Naive thymus-derived CD4-positive, alpha-beta T cell (primary cell): ENCODE data around the gene FCER1G. TPM values are rescaled to one million over a fixed set of nuclear protein-coding genes. Genes with fewer than 3 reads are reported as not detected.

ENCODE experiments used
- ATAC-seq: fragments of 150-1000 bp; cut with Tn5 transposase; 2 replicates; pipeline ENCODE4 v1.10.0; 2021; ENCODE audit warnings: mild to moderate bottlenecking, moderate library complexity
- CTCF ChIA-PET: fragments of 350-600 bp; sonication (Branson Sonifier 250); formaldehyde crosslinking; loops from one replicate; lab custom pipeline; 2021; ENCODE audit warnings: antibody characterized with exemption; lab: Charles Lee
- POLR2A ChIA-PET: fragments of 350-600 bp; sonication (Branson Sonifier 250); formaldehyde crosslinking; loops from one replicate; lab custom pipeline; 2021; ENCODE audit warnings: antibody characterized with exemption, inconsistent platforms; lab: Charles Lee
- DNase-seq, 9 donors: peaks; one replicate each; pipeline versions ENCODE4 v3.0.0 to v3.0.0-alpha.2; 2020 to 2022; ENCODE audit warnings: mixed read lengths in 1 of 9
- H3K27ac ChIP-seq: one replicate; pipeline ENCODE4 v1.7.0; 2013; ENCODE audit warnings: mild to moderate bottlenecking, low read depth, low read length, moderate library complexity
- H3K27me3 ChIP-seq, 2 donors: one replicate each; pipeline ENCODE4 v1.7.0; 2013; ENCODE audit warnings: low read length in 2 of 2, mild to moderate bottlenecking in 2 of 2, moderate library complexity in 2 of 2; ENCODE audit not compliant: control insufficient read depth in 2 of 2, insufficient read depth in 2 of 2
- H3K36me3 ChIP-seq, 3 experiments: 1 replicate in 2 of 3; 2 replicates in 1 of 3; pipeline ENCODE4 v1.7.0; 2013; ENCODE audit warnings: low read length in 3 of 3, mild to moderate bottlenecking in 3 of 3, moderate library complexity in 1 of 3; ENCODE audit not compliant: insufficient read depth in 3 of 3, control insufficient read depth in 2 of 3
- H3K4me1 ChIP-seq, 2 donors: one replicate each; pipeline ENCODE4 v1.7.0; 2013; ENCODE audit warnings: low read length in 2 of 2, mild to moderate bottlenecking in 2 of 2, moderate library complexity in 1 of 2; ENCODE audit not compliant: control insufficient read depth in 2 of 2, insufficient read depth in 2 of 2
- H3K4me3 ChIP-seq: 2 replicates; pipeline ENCODE4 v1.7.0; 2013; ENCODE audit warnings: mild to moderate bottlenecking, low read length
- H3K9me3 ChIP-seq, 3 experiments: 1 replicate in 2 of 3; 2 replicates in 1 of 3; pipeline ENCODE4 v1.7.0; 2013; ENCODE audit warnings: low read length in 3 of 3; ENCODE audit not compliant: control insufficient read depth in 2 of 3
- H3K27ac Mint-ChIP-seq, 9 donors: one replicate each; pipeline ENCODE4 v1.8.0; 2020 to 2022; ENCODE audit warnings: mixed read lengths in 9 of 9, mild to moderate bottlenecking in 8 of 9, moderate library complexity in 5 of 9, inconsistent platforms in 2 of 9
- H3K27me3 Mint-ChIP-seq, 5 donors: one replicate each; pipeline ENCODE4 v1.8.0; 2021 to 2022; ENCODE audit warnings: mixed read lengths in 5 of 5, mild to moderate bottlenecking in 1 of 5
- H3K36me3 Mint-ChIP-seq, 5 donors: one replicate each; pipeline ENCODE4 v1.8.0; 2020 to 2022; ENCODE audit warnings: mixed read lengths in 5 of 5, mild to moderate bottlenecking in 3 of 5, inconsistent platforms in 1 of 5
- H3K4me1 Mint-ChIP-seq, 7 donors: one replicate each; pipeline ENCODE4 v1.8.0; 2020 to 2022; ENCODE audit warnings: mixed read lengths in 7 of 7, mild to moderate bottlenecking in 3 of 7, inconsistent platforms in 1 of 7
- H3K4me3 Mint-ChIP-seq, 10 donors: one replicate each; pipeline ENCODE4 v1.8.0; 2020 to 2022; ENCODE audit warnings: mild to moderate bottlenecking in 10 of 10, mixed read lengths in 10 of 10, moderate library complexity in 6 of 10, inconsistent platforms in 2 of 10
- H3K9me3 Mint-ChIP-seq, 11 donors: one replicate each; pipeline ENCODE4 v1.8.0; 2020 to 2022; ENCODE audit warnings: mixed read lengths in 11 of 11, mild to moderate bottlenecking in 4 of 11, inconsistent platforms in 1 of 11, moderate library complexity in 1 of 11
- intact Hi-C, 2 donors: fragments of 100-400 bp; cut with micrococcal nuclease; formaldehyde crosslinking; loops; one replicate each; pipeline ENCODE4 v1.15.1; 2023
- polyA plus RNA-seq, 2 donors: library from polyadenylated mRNA; unstranded; fragments of 300-500 nt; fragmentation: Illumina TruSeq; gene quantifications; one replicate each; pipeline ENCODE4 v1.2.3, GENCODE V29; 2021
- total RNA-seq, 6 experiments: library from RNA in 5 of 6; stranded (reverse) in 5 of 6; gene quantifications; 1 replicate in 5 of 6; 2 replicates in 1 of 6; pipeline ENCODE4 v1.2.3 and lab custom pipeline; 2021 to 2026

FCER1G gene
- total and polyA plus RNA-seq, 7 experiments from 2014 or later: 2.6 to 171 (median 13.9) TPM

- H3K27me3 Mint-ChIP-seq: no peaks in the 10 kb centered on the region
- ChIA-PET POLR2A (interaction anchor here (0.5 to 29.1 kb wide), 10 partner anchors 9 to 93 kb away, joined by 3 to 508 read pairs (median 3); partner anchors contain the start of genes APOA2, FCER1G, TOMM40L and UFC1), CTCF (interaction anchor here (0.9 to 1.4 kb wide), 6 partner anchors 10 to 33 kb away, joined by 3 to 5 read pairs (median 4); partner anchors contain the start of genes PPOX and TOMM40L)
- Histone ChIP-seq H3K4me1 (peaks cover 51 to 54% of the 10 kb centered on the region in 2 donors), H3K27ac (peak within 1 kb of the TSS; percentile 97), H3K27me3 (no peaks in the 10 kb centered on the region), H3K4me3 (peak within 1 kb of the TSS; percentile 27), H3K9me3 (no peaks in the 10 kb centered on the region), H3K36me3 (peaks cover 0 to 7% (median 0%) of the 10 kb centered on the region in 3 experiments)
- ATAC-seq: no peak
- peaks cover 38 to 78% (median 62%) of the 10 kb centered on the region in 7 donors for H3K4me1 Mint-ChIP-seq
- intact Hi-C loops: no loop called here
- peak within 1 kb of the TSS; percentile 88 to 99 (median 98) for H3K27ac Mint-ChIP-seq
- peaks cover 0 to 2% (median 0%) of the 10 kb centered on the region in 11 donors for H3K9me3 Mint-ChIP-seq
- peaks cover under 1 to 6% (median 2%) of the 10 kb centered on the region in 5 donors for H3K36me3 Mint-ChIP-seq
- no peak for DNase-seq
- H3K4me3 Mint-ChIP-seq: peak within 1 kb of the TSS in 9 of 10 donors; percentile 16 to 97 (median 58)
These were observed 16.1 kb upstream of the FCER1G start, which contains the start of gene ADAMTS4 for GRCh38 chr1:161198897-161199431. Gene ADAMTS4, minus strand, starts transcription at chr1:161199054. Its CDS starts 427 bp downstream, at chr1:161198627.

- peak overlapping the region; percentile 97 for H3K27ac ChIP-seq
- peak overlapping the region; percentile 27 for H3K4me3 ChIP-seq
- Mint-ChIP-seq H3K27ac (peak overlapping the region; percentile 88 to 99 (median 98)), H3K4me3 (peak overlapping the region in 9 of 10 donors; percentile 58 to 97 (median 90)), H3K36me3 (peaks cover 7 to 12% (median 9%) of the 10 kb centered on the region in 5 donors), H3K9me3 (peaks cover 0 to 2% (median 0%) of the 10 kb centered on the region in 11 donors), H3K4me1 (peaks cover 43 to 83% (median 65%) of the 10 kb centered on the region in 7 donors), H3K27me3 (no peaks in the 10 kb centered on the region)
- peaks cover 0 to 12% (median 0%) of the 10 kb centered on the region in 3 experiments for H3K36me3 ChIP-seq
- DNase-seq (no peak), ATAC-seq (no peak)
- H3K4me1 ChIP-seq: peaks cover 50 to 56% of the 10 kb centered on the region in 2 donors
- no peaks in the 10 kb centered on the region for H3K27me3 ChIP-seq
- ChIA-PET CTCF (interaction anchor here (0.9 to 1.4 kb wide), 3 partner anchors 11 to 34 kb away, joined by 3 to 5 read pairs (median 3); partner anchors contain the start of genes PPOX and TOMM40L), POLR2A (interaction anchor here (1.1 to 29.1 kb wide), 6 partner anchors 10 to 45 kb away, joined by 3 to 508 read pairs (median 66); partner anchors contain the start of genes APOA2, FCER1G, TOMM40L and UFC1)
- intact Hi-C loops: no loop called here
- H3K9me3 ChIP-seq: no peaks in the 10 kb centered on the region
These were observed 15.5 kb upstream of the FCER1G start for GRCh38 chr1:161199506-161200139.

DNA sequence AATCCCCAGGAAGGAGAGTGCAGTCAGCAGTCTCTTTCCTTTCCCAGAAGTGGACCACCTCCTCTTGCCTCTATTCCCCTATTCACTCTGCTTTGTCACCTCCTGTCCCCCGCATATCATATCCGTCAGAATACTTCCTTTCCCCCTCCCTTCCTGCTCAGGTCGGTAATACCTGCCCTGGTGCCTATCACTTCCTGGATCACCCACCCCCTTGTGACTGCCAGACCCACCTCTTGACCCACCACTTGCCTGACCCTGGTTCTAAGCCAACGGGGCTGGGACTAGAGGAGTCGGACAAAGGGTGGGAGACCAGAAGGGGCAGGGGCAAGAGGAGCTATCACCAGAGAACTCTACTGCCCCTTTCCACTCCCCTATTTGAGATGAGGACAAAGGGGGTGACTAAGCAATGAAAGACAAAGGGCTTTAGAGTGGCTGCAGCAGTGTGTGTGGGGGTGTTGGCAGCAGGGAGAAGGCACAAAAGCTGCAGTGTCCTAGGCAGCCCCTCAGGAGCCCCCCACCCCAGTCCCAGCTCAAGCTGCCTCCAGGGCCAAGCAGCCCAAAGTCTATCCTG, 14.6 kb upstream of the FCER1G start:
- Mint-ChIP-seq H3K4me1 (peaks cover 37 to 80% (median 63%) of the 10 kb centered on the region in 7 donors), H3K9me3 (peaks cover 0 to 2% (median 0%) of the 10 kb centered on the region in 11 donors), H3K27ac (peak overlapping the region; percentile 96 to 99 (median 98)), H3K36me3 (peaks cover 7 to 16% (median 12%) of the 10 kb centered on the region in 5 donors), H3K4me3 (peak overlapping the region; percentile 53 to 97 (median 90)), H3K27me3 (no peaks in the 10 kb centered on the region)
- ATAC-seq (no peak), DNase-seq (peak in 1 of 9 donors; percentile 25)
- Histone ChIP-seq H3K27ac (peak overlapping the region; percentile 97), H3K36me3 (peaks cover 0 to 19% (median 0%) of the 10 kb centered on the region in 3 experiments), H3K4me1 (peaks cover 42 to 52% of the 10 kb centered on the region in 2 donors), H3K4me3 (peak overlapping the region; percentile 27), H3K9me3 (no peaks in the 10 kb centered on the region), H3K27me3 (no peaks in the 10 kb centered on the region)
- ChIA-PET POLR2A (interaction anchor here (1.2 to 29.1 kb wide), 10 partner anchors 10 to 189 kb away, joined by 3 to 508 read pairs (median 36); partner anchors contain the start of genes APOA2, ARHGAP30, B4GALT3 and FCER1G), CTCF (interaction anchor here (0.8 to 3.0 kb wide), 5 partner anchors 8 to 106 kb away, joined by 3 to 34 read pairs (median 4); partner anchors contain the start of gene PPOX)
- intact Hi-C loops: no loop called here

DNA sequence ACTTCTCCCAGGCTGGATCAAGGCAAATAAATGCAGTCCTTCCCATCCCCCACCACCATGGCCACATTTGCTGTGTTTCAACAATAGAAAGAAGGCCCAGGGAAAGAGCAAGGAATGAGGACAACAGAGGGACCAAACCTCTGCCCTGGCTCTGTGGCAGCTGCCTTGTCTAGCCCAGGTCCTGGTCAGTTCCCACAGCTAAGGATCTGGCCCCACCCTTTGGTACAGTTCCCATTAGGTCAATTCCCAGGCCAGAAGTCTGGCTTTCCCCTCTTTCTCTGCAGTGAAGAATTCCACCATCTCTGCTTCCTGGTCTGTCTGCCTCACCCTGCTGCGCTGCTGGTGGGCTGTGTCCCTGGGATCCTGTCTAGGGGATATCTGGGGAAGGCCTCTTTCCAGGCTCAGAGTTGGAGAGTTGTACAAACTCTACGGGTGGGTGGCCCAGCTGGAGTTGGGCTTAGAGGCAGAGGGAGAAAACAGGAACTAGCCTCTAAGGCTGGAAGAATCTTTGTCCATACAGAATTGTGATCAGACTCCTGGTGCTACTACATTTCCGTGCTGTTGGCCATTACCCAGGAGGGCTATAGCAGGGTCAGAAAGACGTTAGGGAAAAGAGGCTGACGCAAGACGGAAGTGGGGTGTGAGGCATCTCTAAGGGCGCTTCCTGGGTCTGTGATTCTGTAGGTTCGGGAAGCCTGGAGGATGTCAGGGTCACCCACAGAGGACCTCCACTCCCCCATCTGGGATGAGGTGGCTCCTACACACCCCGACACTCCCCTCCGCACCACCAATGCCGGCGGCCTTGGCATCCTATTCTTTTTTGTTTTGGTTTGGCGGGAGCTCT, 13.9 kb upstream of the FCER1G start:
- peaks cover 0 to 2% (median 0%) of the 10 kb centered on the region in 11 donors for H3K9me3 Mint-ChIP-seq
- CTCF ChIA-PET: interaction anchor here (0.6 to 6.1 kb wide), 16 partner anchors 9 to 181 kb away, joined by 3 to 66 read pairs (median 4); partner anchors contain the start of genes B4GALT3, PPOX and TOMM40L
- ATAC-seq: no peak

DNA sequence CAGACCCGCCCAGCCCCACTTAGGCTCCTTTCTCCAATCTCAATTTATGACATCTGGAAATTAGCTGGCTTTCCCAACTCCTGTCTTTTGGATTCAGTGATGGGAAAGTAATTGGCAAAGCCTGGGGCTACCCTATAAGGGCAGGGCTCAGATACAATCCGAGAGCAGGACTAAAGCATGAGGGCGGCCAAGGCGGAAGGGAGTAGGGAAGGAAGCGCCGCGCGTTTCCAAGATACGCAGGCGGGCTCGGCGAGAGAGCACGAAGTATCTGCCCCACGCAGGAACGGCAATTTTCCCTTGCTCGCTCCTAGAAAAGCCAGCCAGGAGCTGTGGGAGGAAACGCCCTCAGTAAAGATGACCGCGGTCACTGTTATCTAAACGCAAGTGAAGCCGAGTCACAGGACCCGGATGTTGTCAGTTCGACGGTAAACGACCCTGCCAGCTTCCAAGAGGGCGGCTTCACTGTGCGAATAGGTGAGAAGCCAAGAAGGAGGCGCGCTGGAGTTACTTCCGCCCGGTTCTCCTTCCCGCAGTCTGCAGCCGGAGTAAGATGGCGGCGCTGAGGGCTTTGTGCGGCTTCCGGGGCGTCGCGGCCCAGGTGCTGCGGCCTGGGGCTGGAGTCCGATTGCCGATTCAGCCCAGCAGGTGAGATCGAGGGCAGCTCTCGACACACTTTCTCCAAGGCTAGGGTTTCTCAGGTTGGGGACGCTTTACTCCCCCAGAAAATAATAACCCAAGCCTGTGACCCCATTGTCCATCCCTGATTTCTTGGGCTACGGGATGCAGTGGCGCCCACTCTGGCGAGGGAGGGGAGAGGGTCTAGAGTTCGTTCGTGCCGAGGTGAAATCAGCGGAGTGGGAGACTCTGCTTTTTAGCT, 13.0 kb upstream of the FCER1G start, which contains the start of gene NDUFS2:
NDUFS2 (plus strand) TSS at position 532 of the 877 bp plus-strand sequence; CDS start at position 551, 19 bp downstream.
- Histone ChIP-seq H3K36me3 (peaks cover 2 to 35% (median 12%) of the 10 kb centered on the region in 3 experiments), H3K27me3 (no peaks in the 10 kb centered on the region), H3K27ac (peak within 1 kb of the TSS; percentile 97), H3K4me1 (peaks cover 35 to 60% of the 10 kb centered on the region in 2 donors), H3K4me3 (peak within 1 kb of the TSS; percentile 78), H3K9me3 (no peaks in the 10 kb centered on the region)
- H3K9me3 Mint-ChIP-seq: peaks cover 0 to 1% (median 0%) of the 10 kb centered on the region in 11 donors
- H3K4me1 Mint-ChIP-seq: peaks cover 36 to 83% (median 66%) of the 10 kb centered on the region in 7 donors
- H3K27me3 Mint-ChIP-seq: no peaks in the 10 kb centered on the region
- peak within 1 kb of the TSS; percentile 96 to 99 (median 98) for H3K27ac Mint-ChIP-seq
- ATAC-seq (peak; percentile 99), DNase-seq (peak; percentile 71 to 98 (median 92))
- peaks cover 13 to 24% (median 19%) of the 10 kb centered on the region in 5 donors for H3K36me3 Mint-ChIP-seq
- H3K4me3 Mint-ChIP-seq: peak within 1 kb of the TSS; percentile 90 to 98 (median 95)
- CTCF ChIA-PET: interaction anchor here (0.6 to 6.1 kb wide), 17 partner anchors 9 to 180 kb away, joined by 3 to 66 read pairs (median 4); partner anchors contain the start of genes APOA2, B4GALT3, PPOX and TOMM40L
- intact Hi-C loops: loop anchor here (1.0 to 2.0 kb wide), 10 partner anchors 10 to 338 kb away; partner anchors contain the start of genes PPOX (in 2 of the 2), UFC1 (in 2 of the 2), USP21 (in 2 of the 2) and B4GALT3 (in 1 of the 2)
- POLR2A ChIA-PET: interaction anchor here (0.6 to 29.1 kb wide), 28 partner anchors 9 to 187 kb away, joined by 3 to 508 read pairs (median 7); partner anchors contain the start of genes APOA2, B4GALT3, CFAP126 and FCER1G

More for the DNA sequence above, 13.9 kb upstream of the FCER1G start:
- H3K4me3 ChIP-seq: peak overlapping the region; percentile 78
- H3K27ac ChIP-seq: peak overlapping the region; percentile 97
- POLR2A ChIA-PET: interaction anchor here (0.6 to 29.1 kb wide), 21 partner anchors 10 to 188 kb away, joined by 3 to 508 read pairs (median 9); partner anchors contain the start of genes APOA2, ARHGAP30, B4GALT3 and CFAP126
- intact Hi-C loops: no loop called here
- peak overlapping the region; percentile 96 to 99 (median 98) for H3K27ac Mint-ChIP-seq
- H3K4me1 ChIP-seq: peaks cover 35 to 52% of the 10 kb centered on the region in 2 donors
- peaks cover 36 to 80% (median 61%) of the 10 kb centered on the region in 7 donors for H3K4me1 Mint-ChIP-seq
- H3K27me3 ChIP-seq: no peaks in the 10 kb centered on the region
- no peak for DNase-seq
- H3K27me3 Mint-ChIP-seq: no peaks in the 10 kb centered on the region
- H3K9me3 ChIP-seq: no peaks in the 10 kb centered on the region
- peaks cover 9 to 20% (median 16%) of the 10 kb centered on the region in 5 donors for H3K36me3 Mint-ChIP-seq
- H3K36me3 ChIP-seq: peaks cover 0 to 26% (median 4%) of the 10 kb centered on the region in 3 experiments
- H3K4me3 Mint-ChIP-seq: peak overlapping the region; percentile 90 to 98 (median 95)
